WTC11 (cell line): ENCODE results near the gene FAM76A.

Experiments
- GTF2I ChIP-seq: fragments of 250-450 bp; sonication (Bioruptor Pico); conservative IDR thresholded peaks from 2 replicates; pipeline ENCODE4 v1.4.0; 2021; ENCODE audit warnings: mild to moderate bottlenecking
- IRF2 ChIP-seq: sonication (generic); formaldehyde crosslinking; IDR thresholded peaks from 2 replicates; pipeline ENCODE4 v1.8.0; 2022; ENCODE audit warnings: low read depth, missing genetic modification reagents, borderline replicate concordance
- NFYB ChIP-seq: sonication (generic); formaldehyde crosslinking; conservative IDR thresholded peaks from 2 replicates; pipeline ENCODE4 v1.8.0; 2022; ENCODE audit warnings: low read depth, missing genetic modification reagents
- NR1H2 ChIP-seq: sonication (generic); formaldehyde crosslinking; IDR thresholded peaks from 2 replicates; pipeline ENCODE4 v1.9.0; 2021; ENCODE audit warnings: mild to moderate bottlenecking, moderate library complexity, missing genetic modification reagents
- TF ChIP-seq, protein P1 (sequence below): sonication (generic); formaldehyde crosslinking; IDR thresholded peaks from 2 replicates; pipeline ENCODE4 v1.8.0; 2022; ENCODE audit warnings: mild to moderate bottlenecking, missing genetic modification reagents
- TF ChIP-seq, protein P2 (sequence below): fragments of 200-600 bp; IDR thresholded peaks from 2 replicates; pipeline ENCODE4 v1.8.0; 2022; ENCODE audit warnings: antibody characterized with exemption

DNA sequence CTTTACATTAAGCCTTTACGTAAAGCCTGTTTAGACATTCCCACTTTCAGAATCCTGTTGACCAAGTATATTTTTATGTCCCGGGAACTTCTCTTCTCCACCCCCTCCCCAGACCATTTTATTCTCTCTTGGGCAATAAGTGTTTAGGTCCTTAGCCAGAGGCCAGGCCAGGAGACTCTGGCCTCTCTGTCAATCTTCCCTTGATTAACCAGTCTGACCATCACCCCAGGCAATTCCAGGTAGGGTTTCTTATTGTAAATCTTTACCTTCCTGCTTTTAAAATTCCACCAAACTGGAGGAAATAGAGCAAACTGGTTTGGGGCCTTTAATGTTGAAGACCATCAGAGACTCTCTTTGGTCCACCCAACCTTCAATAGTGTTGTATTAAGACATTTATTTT, 41.6 kb upstream of the FAM76A start:
- TF ChIP-seq NFYB (CRISPR knock-in tag) (no peak), IRF2 (CRISPR knock-in tag) (no peak), GTF2I (no peak), NR1H2 (CRISPR knock-in tag) (no peak)
- TF ChIP-seq, protein P1, sequence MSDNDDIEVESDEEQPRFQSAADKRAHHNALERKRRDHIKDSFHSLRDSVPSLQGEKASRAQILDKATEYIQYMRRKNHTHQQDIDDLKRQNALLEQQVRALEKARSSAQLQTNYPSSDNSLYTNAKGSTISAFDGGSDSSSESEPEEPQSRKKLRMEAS (CRISPR knock-in tag), result no peak
- TF ChIP-seq, protein P2, sequence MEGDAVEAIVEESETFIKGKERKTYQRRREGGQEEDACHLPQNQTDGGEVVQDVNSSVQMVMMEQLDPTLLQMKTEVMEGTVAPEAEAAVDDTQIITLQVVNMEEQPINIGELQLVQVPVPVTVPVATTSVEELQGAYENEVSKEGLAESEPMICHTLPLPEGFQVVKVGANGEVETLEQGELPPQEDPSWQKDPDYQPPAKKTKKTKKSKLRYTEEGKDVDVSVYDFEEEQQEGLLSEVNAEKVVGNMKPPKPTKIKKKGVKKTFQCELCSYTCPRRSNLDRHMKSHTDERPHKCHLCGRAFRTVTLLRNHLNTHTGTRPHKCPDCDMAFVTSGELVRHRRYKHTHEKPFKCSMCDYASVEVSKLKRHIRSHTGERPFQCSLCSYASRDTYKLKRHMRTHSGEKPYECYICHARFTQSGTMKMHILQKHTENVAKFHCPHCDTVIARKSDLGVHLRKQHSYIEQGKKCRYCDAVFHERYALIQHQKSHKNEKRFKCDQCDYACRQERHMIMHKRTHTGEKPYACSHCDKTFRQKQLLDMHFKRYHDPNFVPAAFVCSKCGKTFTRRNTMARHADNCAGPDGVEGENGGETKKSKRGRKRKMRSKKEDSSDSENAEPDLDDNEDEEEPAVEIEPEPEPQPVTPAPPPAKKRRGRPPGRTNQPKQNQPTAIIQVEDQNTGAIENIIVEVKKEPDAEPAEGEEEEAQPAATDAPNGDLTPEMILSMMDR, result no peak
